Liver (tissue), 3 donors: ENCODE measurements around the gene MCTP1.
"Not testable (repeated sequence)": the region's sequence is repeated elsewhere in the genome, so short reads cannot be mapped to it uniquely, and the experiment has no call there.

Experiments
- RAD21 ChIP-seq, 2 donors: IDR thresholded peaks; 2 replicates each; pipeline ENCODE4 v1.6.1; 2016; ENCODE audit warnings: antibody characterized with exemption in 2 of 2, mild to moderate bottlenecking in 2 of 2
- SP1 ChIP-seq: IDR thresholded peaks from 2 replicates; pipeline ENCODE4 v1.6.1; 2018; ENCODE audit warnings: antibody characterized with exemption, mild to moderate bottlenecking
- TF ChIP-seq, protein P1 (sequence below): fragments of 150-350 bp; IDR thresholded peaks from 2 replicates; pipeline ENCODE4 v1.5.1; 2017; ENCODE audit warnings: improper control_type of control experiment, low read depth, low read length; ENCODE audit not compliant: missing input control
- donor health status: healthy.
- donor health status: healthy.

DNA sequence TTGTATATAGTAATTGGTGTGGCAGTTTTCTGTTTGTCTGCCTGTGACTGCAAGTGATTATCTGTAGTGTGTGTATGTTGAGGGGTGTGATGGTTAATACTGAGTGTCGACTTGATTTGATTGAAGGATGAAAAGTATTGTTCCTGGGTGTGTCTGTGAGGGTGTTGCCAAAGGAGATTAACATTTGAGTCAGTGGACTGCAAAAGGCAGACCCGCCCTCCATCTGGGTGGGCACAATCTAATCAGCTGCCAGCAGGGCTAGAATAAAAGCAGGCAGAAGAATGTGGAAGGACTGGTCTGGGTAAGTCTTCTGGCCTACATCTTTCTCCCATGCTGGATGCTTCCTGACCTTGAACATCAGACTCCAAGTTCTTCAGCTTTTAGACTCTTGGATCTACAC lies 290.4 kb downstream of the MCTP1 start:
- TF ChIP-seq, protein P1, sequence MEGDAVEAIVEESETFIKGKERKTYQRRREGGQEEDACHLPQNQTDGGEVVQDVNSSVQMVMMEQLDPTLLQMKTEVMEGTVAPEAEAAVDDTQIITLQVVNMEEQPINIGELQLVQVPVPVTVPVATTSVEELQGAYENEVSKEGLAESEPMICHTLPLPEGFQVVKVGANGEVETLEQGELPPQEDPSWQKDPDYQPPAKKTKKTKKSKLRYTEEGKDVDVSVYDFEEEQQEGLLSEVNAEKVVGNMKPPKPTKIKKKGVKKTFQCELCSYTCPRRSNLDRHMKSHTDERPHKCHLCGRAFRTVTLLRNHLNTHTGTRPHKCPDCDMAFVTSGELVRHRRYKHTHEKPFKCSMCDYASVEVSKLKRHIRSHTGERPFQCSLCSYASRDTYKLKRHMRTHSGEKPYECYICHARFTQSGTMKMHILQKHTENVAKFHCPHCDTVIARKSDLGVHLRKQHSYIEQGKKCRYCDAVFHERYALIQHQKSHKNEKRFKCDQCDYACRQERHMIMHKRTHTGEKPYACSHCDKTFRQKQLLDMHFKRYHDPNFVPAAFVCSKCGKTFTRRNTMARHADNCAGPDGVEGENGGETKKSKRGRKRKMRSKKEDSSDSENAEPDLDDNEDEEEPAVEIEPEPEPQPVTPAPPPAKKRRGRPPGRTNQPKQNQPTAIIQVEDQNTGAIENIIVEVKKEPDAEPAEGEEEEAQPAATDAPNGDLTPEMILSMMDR = not testable (repeated sequence)
- not testable (repeated sequence) for TF ChIP-seq SP1; RAD21 (IDR thresholded peaks at IDR 0.05)
